C1 segment of cervical spinal cord (tissue), 14 donors: Measurements from ENCODE around the gene PLEKHG2.

ENCODE experiments used
- DNase-seq, 14 donors: peaks; one replicate each; lab custom pipeline; 2025; lab: John Stamatoyannopoulos, UW

PLEKHG2 gene

DNA sequence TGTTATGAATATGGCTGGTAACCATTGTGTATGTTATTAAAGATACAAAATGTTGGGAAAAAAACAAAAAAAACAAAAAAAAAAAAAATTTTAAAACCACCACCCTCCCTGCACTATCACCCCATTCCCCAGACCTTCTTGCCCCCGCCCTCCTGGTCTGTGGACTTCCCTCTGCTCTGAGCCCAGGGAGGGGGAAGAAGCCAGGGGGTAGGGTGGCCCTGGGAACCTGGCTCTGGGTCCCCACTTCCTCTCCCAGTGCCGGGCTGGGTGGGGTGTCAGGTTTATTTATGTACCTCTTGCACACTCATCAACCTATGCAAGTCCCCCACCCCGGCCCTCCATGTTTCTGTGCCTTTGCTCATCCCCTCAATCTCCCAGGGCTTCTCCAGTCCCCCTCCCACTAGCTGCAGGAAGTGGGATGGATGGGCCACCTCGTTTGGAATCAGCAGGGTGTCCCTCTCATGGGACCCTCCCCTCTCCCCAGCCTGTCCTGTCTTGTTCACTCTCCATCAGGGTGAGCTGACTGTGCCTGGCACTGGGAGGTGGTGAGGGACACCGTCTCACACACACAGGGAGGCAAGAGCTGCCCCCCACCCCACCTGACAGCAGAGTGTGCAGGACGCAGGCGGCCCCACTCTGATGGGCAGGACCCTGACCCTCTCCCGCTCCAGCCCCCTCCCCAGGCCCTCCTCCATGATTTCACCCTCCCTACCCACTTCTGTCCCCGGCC, 27.5 kb upstream of the PLEKHG2 start:
- no peak for DNase-seq

DNA sequence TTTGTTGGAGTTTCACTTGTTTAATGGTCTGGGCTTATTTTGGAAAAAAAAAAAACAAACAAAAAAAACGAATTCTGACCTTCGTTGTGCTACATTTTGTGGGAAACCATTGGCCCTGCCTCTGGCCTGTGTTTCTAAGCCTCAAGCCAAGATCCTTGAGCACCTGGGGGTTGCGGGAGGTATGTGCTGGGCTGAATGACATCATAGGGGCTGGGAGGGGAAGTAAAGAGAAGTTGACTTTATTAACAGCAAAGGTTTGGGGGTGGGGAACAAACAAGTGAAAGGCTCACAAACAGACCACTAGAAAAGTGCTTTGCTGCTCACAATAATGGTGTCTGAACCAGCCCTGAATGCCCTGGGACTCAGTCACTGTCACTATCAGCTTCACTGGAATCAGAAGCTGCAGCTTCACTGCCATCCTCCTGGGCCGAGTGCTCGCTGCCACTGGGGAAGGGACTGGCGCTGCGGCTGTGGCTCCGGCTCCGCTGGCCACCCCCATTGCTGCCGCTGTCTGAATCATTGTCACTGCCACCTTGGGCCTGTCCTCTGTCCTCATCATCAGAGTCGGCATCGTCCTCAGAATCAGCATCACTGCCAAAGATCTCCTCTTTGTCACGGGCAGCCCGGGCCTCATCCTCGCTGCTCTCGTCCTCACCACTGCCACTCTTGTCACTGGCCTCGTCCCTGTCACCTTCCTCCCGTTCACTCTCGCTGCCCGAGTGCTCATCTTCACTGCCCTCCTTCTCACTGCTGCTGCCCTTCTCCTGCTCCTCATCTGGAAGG, 26.6 kb upstream of the PLEKHG2 start:
- no peak for DNase-seq

DNA sequence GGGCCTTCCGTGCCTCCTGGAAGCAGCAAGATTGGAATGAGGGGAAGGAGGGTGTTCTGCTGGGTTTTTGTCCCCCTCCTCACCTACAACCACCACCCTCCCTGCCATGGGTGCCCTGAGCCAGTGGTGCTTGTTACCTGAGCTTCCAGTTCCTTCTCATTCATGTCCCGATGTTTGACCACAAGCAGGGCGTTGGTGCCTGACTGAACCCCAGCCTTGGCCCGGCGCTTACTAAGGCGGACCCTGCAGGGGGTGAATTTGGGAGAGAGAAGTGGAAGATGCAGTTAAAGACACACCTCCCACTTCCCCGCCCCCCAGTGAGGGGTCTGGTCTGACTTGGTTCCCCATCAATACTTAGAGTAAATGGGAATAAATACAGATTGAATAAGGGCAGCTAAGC, 25.9 kb upstream of the PLEKHG2 start:
- DNase-seq, result no peak

DNA sequence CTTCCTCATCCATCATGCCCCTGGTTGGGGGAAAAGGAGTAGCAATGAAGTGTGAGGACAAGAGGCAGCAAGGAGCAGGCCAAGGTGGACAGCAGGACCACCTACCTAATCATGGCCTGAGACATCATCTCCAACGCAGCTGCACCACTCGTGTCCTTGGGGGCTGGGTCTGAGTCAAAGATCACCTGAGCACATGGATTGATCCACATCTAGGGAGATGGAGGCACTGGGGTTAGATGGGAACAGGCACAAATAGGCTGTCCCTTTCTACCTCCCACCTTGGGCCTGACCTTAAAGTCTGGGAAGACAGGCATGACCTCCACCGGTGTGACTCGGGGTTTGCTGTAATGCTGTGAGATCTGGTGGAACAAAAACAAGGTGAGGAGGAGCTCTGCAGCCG, 23.8 kb upstream of the PLEKHG2 start:
- no peak for DNase-seq

DNA sequence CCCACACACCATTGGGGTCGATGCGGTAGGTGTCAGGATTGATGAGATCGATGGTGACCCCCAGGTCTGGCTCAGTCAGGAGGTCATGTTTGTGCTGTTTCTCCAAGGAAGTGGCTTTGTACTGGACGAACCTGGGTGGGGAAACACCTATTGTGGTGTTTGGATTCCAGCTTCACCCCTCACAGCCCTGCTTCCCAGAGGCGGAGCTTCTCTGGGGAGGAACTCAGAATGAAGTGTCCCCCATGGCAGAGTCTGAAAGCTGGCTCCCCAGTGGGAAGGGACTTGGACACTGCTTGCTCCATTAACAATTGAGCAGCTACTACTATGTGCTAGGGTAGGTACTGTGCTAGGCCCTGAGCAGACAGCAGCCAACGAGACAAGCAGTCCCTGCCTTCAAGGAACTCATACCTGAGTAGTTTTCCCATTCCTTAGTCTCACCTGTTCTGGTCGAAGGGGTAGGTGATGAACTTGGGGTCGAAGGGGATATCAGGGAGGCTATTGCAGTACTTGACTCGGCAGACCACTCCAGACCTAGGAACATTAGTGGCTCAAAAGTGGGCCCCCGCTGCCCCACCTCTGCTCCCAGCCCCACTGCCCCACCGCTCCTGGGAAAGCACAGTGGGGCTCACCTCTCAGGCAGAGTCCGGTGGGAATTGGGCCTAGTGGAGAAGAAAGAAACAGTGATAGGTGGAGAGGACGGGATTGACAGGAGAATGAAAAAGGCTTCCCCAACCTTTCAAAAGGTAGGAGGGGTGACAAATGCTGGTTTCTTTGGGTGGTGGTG, 22.6 kb upstream of the PLEKHG2 start:
- DNase-seq, result no peak

DNA sequence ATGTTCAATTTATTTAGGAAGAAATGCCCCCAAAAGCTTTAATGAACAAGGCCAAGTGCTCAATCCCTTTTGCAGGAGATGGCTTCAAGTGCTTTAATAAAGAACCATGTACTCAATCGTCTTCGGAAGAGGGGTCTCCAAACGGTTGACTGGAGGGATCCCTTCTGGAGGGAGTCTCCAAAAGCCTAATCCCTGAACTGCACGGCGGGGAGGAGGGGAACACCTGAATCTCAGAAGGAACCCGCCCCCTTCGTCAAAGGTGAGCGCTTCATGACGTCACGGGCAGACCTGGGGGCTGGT, 22.1 kb upstream of the PLEKHG2 start:
- DNase-seq, result peak in 1 of 14 donors; percentile 75

DNA sequence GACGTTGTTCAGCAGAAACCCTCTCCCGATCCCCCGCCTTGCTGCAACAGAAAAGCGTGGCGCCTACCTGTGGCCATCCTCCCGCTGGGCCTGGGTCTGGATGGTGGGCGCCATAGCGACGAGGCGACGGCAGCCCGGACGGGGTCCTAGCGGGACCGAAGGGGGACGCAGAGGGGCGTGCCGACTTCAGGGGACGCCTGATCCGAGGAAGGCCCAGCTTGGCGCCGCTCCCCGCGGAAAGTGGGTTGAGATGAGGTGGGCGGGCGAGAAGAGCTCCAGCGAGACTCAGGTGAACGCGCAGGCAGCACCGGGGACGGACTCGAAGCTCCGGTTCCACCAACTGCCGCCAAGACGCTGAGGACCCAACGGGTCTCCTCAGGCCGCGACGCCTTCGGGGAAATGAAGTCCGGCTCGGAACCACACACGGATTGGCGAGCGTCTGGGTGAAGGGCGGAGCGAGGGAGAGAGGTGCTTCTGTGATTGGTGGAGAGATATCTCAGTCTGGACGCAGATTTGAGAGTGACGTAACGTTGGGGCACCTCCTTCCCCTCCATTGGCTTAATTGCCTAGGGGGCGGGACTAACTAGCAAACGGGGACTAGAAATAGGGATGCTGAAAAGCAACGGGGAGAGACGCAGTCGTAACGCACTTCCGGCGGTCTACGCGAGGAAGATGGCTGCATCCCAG, 21.6 kb upstream of the PLEKHG2 start, which contains the start of the genes MED29 and PAF1:
TSS of gene MED29 (plus strand) at position 628 of the 687 bp plus-strand sequence. CDS start at position 673, 45 bp downstream.
TSS of gene PAF1 (minus strand) at position 356 of the 687 bp plus-strand sequence. CDS start at position 114, 242 bp downstream.
- DNase-seq, result peak; percentile 85 to 99 (median 94)

DNA sequence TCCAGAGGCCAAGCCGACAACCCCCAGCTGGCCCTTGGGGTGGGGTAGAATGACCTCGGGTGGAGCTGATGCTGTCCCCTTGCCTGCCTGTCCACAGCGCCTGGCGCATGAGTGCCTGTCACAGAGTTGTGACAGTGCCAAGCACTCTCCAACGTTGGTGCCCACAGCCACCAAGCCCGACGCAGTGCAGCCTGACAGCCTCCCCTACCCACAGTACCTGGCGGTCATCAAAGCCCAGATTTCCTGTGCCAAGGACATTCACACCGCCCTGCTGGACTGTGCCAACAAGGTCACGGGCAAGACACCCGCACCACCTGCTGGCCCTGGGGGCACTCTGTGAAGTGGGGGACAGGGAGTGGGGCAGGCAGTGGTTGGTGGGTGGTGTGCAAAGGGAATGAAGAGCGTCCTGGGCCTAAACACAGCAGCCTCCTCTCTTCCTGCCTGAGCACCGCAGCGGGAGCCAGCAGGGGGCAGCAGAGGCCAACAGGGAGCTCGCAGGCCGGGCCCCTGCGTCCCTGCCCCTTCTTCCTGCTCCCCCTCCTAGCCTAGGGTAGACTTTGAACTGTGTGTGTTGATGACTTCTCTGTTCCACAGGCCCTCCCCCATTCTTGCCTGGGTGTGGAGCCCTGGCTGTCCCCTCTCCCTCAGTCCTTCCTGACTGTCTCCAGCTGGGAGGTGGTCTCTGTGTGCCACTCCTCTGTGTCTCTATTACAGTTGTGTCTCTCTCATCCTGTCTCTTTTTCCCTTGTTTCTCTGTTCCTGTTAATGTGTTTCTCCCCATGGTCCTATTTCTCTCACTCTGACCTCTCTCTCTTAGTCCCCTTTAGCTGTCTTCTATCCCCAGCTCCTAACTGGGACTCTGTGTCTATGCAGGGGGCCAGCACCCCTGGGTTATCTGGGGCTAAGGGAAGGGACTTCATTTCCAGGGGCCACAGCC, 14.8 kb upstream of the PLEKHG2 start:
- peak in 13 of 14 donors; percentile 20 to 83 (median 54) for DNase-seq

DNA sequence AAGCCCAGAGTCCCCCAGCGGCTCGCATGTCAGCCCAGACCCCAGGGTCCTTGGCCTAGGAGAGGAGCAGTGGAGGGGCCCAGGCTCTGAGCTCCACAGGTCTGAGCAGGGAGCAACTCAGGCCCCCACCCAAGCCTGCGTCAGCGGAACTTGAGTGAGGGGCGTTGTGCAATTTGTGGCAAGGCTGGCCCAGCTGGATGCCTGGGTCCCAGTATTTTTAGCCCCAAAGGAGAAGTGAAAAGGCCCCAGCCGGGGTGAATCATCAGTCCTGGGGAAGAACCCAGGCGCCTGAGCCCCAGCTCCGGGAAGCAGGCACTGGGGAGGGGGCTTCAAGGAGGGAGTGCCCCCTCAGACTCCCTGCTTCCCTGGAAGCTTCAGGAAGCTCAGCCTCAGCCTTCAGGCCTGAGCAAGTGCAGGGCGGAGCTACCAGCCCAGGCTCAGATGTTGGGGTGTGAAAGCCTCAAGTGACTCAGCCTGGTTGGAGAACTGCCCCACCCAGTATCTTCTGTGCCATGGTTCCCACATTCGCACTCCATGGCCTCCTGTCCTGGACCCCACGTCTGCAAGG, 14.1 kb upstream of the PLEKHG2 start:
- DNase-seq, result peak in 10 of 14 donors; percentile 11 to 77 (median 32)

DNA sequence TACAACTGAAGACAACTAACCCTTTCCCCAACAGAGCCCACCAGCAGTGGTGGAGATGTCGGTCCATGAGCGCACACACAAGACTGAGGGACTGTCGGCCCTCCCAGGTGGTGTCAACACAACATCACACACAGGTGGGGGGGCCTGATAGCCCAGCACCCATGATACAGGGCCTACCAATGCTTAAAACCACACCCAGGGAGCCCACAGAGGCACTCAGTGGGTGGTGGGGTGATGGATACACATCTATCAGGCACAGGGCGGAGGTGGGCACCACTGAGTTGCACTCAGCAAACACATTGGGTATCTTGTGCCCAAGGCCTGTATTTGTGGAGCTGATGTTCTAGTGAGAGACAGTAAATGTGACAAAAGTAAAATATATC, 12.8 kb upstream of the PLEKHG2 start:
- DNase-seq, result no peak

DNA sequence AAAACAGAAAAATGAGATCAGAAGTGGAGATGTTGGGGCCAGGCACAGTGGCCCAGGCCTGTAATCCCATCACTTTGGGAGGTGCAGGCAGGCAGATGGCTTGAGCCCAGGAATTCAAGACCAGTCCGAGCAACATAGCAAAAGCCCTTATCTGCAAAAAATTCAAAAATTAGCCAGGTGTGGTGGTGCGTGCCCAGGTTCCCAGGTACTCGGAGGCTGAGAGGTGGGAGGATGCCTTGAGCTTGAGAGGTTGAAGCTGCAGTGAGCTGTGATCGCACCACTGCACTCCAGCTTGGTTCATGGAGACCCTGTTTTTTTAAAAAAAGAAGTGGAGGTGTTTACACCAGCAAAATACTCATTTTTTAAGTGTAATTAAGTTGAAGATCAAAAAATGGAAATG, 12.4 kb upstream of the PLEKHG2 start:
- DNase-seq, result no peak

DNA sequence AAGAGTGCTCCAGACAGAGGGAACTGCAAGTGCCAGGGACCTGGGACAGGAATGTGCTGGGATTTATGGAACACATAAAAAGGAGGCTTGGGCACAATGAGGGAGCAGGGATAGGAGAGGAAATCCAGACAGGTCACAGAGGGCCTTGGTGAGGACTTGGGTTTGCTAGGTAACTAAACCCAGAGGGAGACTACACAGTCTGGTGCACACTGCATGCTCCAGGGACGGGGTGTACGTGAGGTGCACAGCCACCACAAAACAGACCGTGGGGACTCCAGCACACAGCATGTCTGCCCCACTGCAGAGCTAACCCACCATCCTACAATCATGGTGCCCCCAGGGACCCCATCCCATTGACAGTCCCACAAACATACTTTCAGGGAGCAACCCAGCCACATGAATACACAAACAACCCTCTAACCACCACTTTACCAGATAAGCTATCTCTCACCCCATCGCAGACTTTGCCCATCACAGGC, 11.4 kb upstream of the PLEKHG2 start:
- no peak for DNase-seq

DNA sequence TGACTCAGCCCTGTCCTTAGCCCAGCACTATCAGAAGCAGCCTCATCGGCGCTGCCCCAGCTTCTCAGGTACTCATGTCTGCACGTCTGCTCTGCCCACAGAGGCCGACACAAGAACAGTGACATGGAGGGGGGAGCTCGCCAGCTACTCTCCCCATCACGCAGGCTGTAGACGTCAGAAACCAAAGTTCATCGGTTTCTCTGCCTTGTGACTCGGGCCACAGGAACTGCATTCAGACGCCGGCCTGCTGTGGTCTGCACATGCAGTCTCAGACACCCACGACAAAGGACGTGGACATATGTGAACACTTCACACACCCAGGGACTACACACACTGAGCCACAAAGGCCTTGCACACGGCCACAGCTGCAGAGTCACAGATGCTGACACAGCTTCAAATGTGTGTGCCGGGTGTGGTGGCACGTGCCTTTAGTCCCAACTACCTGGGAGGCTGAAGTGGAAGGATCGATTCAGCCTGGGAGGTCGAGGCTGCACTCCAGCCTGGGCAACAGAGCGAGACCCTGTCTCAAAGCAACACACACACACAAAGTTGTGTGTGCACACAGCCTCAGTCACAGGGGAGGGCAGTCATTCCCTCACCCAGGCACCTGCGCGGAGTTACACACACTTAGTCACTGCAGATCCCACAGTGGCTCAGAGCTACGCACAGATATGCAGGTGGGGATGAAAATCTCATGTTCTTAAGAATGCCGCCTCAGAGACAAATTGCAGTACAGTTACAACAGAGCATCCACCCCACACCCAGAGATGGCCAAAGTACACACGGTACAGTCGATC, 10.7 kb upstream of the PLEKHG2 start:
- peak in 5 of 14 donors; percentile 8 to 45 (median 21) for DNase-seq

DNA sequence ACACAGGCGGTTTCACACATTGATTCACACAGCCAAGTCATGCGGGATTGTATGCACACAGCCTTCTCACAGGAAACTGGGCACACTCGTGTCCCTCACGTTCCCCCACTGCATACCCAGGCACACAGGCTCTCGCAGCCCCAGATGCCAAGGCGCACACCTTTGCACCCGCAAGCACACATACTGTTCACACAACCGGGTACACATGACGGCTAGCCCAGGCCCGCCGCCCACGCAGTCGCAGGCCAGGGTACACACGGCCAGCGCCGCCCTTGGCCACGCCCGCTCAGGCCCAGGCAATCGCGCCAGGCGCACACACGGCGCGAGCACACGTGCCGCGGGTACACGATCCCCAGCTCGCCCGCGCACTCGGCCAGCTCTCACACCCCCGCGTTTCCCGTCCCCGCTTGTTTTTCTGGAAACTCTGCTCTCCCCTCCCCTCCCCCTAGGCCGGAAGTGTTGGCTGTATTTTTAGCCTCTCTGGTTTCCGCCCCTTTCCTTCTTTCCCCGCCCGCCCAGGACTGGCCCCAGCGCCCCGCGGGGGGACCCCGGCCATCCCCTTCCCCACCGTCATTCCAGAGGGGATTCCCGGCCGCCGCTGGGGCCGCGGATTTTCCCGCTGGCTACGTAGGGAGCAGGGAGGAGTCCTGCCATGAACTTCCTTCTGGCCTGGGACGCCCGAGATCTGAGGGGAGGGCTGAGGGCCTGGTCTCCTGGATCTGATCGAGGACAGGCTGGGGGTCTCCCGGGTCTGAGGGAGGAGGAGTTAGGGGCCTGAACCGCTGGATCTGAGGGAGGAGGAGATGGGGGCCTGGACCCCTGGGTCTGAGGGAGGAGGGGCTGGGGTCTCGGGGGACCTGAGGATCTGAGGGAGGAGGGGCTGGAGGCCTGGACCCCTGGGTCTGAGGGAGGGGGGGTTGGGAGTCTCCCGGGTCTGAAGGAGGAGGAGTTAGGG, 9.8 kb upstream of the PLEKHG2 start:
- peak in 12 of 14 donors; percentile 30 to 87 (median 68) for DNase-seq

DNA sequence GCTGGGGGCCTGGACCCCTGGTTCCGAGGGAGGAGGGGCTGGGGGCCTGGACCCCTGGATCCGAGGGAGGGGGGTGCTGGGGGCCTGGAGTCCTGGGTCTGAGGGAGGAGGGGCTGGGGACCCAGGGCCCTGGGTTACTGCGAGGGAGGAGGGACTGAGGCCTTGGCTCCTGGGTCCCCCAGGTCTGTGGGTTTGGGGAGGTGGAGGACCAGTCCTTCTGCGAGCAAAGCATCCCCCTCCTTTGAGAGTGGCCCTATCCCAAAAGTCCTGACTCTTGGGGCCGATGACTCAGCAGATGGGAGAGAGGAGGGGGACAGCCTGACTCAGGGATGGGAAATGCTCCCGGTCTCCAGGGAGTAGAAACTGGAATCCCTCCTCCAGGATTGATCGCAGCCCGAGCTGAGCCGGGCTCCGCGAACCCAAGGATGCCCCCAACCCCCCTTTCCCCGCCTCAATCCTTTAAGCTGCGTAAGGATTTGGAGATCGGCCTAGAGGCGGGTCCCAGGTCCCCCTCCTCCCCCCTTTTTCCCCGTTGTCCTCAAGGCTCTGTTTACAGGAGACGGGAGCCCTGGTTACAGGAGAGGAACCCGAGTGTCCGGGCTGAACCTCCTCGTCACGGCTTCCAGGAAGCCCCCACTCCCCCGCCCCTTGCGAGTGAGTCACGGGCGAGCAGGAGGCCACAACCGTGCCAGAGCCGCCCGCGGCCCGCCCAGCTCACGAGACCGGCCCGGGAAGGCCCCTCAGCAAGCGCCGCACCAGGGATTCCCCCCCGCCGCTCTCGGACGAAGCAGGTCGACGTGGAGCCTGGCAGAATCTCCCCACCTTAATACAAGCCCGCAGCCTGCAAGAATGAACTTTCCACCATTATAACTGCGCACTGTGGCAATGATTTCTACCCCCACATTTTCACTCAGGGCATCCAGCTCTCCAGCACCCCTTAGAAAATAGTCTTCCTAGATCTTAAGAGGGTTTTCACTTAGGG, 8.8 kb upstream of the PLEKHG2 start:
- DNase-seq, result peak in 13 of 14 donors; percentile 46 to 97 (median 68)

DNA sequence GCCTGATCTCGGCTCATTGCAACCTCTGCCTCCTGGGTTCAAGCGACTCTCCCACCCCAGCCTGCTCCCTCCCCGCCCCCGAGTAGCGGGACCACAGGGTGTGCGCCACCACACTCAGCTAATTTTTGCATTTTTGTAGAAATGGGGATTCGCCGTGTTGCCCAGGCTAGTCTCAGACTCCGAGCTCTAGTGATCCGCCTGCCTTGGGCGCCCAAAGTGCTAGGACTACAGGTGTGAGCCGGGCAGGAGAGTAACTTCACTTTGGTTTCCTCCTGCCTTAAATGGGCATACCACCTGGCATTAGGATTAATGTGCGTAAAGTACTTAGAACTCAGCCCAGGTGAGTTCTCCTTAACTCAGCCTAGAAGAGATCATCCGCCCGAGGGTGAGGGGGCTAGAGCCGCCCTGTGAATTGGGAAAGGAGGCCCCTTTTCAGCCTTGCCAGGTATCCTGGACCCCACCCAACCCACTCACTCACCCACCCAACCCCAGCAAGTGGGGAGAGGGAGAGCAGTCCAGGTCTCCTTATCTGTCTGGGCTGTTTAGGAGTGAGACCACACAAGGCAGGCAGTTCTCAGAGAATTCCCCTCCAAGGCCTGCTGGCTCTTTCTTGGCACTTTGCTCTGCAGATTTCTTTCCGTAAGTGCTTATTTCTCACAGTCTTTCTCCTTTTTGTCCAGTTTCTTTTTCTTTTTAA, 7.1 kb upstream of the PLEKHG2 start:
- peak in 2 of 14 donors; percentile 5 to 33 for DNase-seq
